ENCODE results near the gene CALN1.

DNA sequence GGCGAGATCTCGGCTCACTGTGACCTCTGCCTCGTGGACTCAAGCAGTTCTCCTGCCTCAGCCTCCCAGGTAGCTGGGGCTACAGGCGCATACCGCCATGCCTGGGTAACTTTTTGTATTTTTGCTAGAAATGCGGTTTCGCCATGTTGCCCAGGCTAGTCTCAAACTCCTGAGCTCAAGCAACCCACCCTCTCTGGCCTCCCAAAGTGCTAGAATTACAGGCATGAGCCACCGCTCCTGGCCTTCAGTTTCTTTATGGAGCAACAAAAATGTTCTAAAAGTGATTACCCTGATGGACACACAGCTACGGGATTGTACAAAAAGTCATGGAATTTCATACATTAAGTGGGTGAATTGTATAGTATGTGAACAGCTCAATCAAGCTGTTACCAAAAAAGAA, 216.0 kb downstream of the CALN1 start:
- TF ChIP-seq POLR2AphosphoS5 (IDR thresholded peaks at IDR 0.05) (no peak), EZH2 (IDR thresholded peaks at IDR 0.05; ENCODE audit: borderline replicate concordance, insufficient read depth, low read length, poor library complexity, severe bottlenecking) (no peak), EP300 (conservative IDR thresholded peaks at IDR 0.05; ENCODE audit: poor library complexity, severe bottlenecking) (no peak), TAF1 (IDR thresholded peaks at IDR 0.05; ENCODE audit: low read depth) (no peak), SMC3 (conservative IDR thresholded peaks at IDR 0.05; ENCODE audit: poor library complexity) (no peak), RAD21 (conservative IDR thresholded peaks at IDR 0.05) (no peak), MXI1 (conservative IDR thresholded peaks at IDR 0.05; ENCODE audit: poor library complexity, severe bottlenecking) (no peak)
- TF ChIP-seq, protein P1, sequence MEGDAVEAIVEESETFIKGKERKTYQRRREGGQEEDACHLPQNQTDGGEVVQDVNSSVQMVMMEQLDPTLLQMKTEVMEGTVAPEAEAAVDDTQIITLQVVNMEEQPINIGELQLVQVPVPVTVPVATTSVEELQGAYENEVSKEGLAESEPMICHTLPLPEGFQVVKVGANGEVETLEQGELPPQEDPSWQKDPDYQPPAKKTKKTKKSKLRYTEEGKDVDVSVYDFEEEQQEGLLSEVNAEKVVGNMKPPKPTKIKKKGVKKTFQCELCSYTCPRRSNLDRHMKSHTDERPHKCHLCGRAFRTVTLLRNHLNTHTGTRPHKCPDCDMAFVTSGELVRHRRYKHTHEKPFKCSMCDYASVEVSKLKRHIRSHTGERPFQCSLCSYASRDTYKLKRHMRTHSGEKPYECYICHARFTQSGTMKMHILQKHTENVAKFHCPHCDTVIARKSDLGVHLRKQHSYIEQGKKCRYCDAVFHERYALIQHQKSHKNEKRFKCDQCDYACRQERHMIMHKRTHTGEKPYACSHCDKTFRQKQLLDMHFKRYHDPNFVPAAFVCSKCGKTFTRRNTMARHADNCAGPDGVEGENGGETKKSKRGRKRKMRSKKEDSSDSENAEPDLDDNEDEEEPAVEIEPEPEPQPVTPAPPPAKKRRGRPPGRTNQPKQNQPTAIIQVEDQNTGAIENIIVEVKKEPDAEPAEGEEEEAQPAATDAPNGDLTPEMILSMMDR (IDR thresholded peaks at IDR 0.05; ENCODE audit: poor library complexity, severe bottlenecking) = no peak
- TF ChIP-seq, protein P2, sequence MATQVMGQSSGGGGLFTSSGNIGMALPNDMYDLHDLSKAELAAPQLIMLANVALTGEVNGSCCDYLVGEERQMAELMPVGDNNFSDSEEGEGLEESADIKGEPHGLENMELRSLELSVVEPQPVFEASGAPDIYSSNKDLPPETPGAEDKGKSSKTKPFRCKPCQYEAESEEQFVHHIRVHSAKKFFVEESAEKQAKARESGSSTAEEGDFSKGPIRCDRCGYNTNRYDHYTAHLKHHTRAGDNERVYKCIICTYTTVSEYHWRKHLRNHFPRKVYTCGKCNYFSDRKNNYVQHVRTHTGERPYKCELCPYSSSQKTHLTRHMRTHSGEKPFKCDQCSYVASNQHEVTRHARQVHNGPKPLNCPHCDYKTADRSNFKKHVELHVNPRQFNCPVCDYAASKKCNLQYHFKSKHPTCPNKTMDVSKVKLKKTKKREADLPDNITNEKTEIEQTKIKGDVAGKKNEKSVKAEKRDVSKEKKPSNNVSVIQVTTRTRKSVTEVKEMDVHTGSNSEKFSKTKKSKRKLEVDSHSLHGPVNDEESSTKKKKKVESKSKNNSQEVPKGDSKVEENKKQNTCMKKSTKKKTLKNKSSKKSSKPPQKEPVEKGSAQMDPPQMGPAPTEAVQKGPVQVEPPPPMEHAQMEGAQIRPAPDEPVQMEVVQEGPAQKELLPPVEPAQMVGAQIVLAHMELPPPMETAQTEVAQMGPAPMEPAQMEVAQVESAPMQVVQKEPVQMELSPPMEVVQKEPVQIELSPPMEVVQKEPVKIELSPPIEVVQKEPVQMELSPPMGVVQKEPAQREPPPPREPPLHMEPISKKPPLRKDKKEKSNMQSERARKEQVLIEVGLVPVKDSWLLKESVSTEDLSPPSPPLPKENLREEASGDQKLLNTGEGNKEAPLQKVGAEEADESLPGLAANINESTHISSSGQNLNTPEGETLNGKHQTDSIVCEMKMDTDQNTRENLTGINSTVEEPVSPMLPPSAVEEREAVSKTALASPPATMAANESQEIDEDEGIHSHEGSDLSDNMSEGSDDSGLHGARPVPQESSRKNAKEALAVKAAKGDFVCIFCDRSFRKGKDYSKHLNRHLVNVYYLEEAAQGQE (IDR thresholded peaks at IDR 0.05; ENCODE audit: borderline replicate concordance) = no peak

Measured in neural cell (in vitro differentiated cells).